ENCODE results near the gene ZNG1A. TPM values are rescaled to one million over a fixed set of nuclear protein-coding genes. Genes with fewer than 3 reads are reported as not detected.
"Not testable (repeated sequence)": the region's sequence is repeated elsewhere in the genome, so short reads cannot be mapped to it uniquely, and the experiment has no call there.

The ZNG1A gene
- total RNA-seq, 4 donors from 2014 or later = 10.3 to 86.4 (median 33.9) TPM

GRCh38 chr9:206481-206880 is 27.6 kb upstream of the ZNG1A start:
- intact Hi-C loops (cut with DNase I; ENCODE audit: low total_unique reads) (no loop called here), in situ Hi-C loops (cut with MboI; ENCODE audit: low pct_ligation_motif_present in 1 of 4, low pct_unique_long_range_greater_than_20kb in 1 of 4, low sequenced_read_pairs in 3 of 4) (no loop called here)
- no peak overlapping the region for H3K4me3 ChIP-seq
- H3K27ac ChIP-seq = no peak overlapping the region
- TF ChIP-seq POLR2A (IDR thresholded peaks at IDR 0.05) (no peak), CTCF (IDR thresholded peaks at IDR 0.05) (no peak)
- 54 to 67% methylated on average over 1 of the region's 1 CpG for WGBS, 2 donors (ENCODE audit: low coverage in 1 of 2)
- DNase-seq = no peak
- H3K9me3 ChIP-seq = no peaks in the 10 kb centered on the region
- no peaks in the 10 kb centered on the region for H3K4me1 ChIP-seq
- H3K36me3 ChIP-seq = no peaks in the 10 kb centered on the region
- no peaks in the 10 kb centered on the region for H3K27me3 ChIP-seq

DNA sequence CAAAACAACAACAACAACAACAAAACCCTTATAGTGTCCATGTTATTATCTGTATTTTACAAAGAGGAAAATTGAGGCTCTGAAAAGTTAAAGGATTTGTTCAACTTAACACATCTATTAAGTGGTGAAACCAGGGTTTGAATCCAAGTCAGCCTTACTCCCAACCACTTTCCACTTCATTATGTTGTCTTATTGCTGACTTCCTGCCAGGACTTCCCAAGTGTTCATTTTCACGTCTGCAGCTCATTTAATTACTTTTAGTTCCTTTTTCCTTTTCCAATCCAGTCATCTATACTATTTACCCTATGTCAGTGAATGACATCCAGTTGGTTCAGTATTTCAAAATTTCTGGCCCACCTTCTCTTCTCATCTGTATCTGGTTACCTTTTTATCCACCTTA is 20.7 kb upstream of the ZNG1A start:
- H3K36me3 ChIP-seq; H3K4me3 ChIP-seq; DNase-seq; H3K27me3 ChIP-seq; H3K9me3 ChIP-seq; in situ Hi-C loops (cut with MboI; ENCODE audit: low pct_ligation_motif_present in 1 of 4, low pct_unique_long_range_greater_than_20kb in 1 of 4, low sequenced_read_pairs in 3 of 4); H3K4me1 ChIP-seq; H3K27ac ChIP-seq; intact Hi-C loops (cut with DNase I; ENCODE audit: low total_unique reads): not testable (repeated sequence)
- 28% methylated on average over 1 of the region's 1 CpG; no CpG with 5 or more reads in 1 of the 2 donors for WGBS, 2 donors (ENCODE audit: low coverage in 1 of 2)

GRCh38 chr9:178140-178825 is 573 bp downstream of the ZNG1A start:
- 0 to 5% methylated on average over 1 to 7 of the region's 23 CpGs for WGBS, 2 donors (ENCODE audit: low coverage in 1 of 2)
- H3K36me3 ChIP-seq; intact Hi-C loops (cut with DNase I; ENCODE audit: low total_unique reads); H3K4me1 ChIP-seq; H3K27me3 ChIP-seq; in situ Hi-C loops (cut with MboI; ENCODE audit: low pct_ligation_motif_present in 1 of 4, low pct_unique_long_range_greater_than_20kb in 1 of 4, low sequenced_read_pairs in 3 of 4); H3K9me3 ChIP-seq: not testable (repeated sequence)
- peak; percentile 19 for DNase-seq
- Histone ChIP-seq H3K4me3 (peak overlapping the region in 3 of 4 donors; percentile 22 to 41 (median 41)), H3K27ac (peak overlapping the region; percentile 43 to 86 (median 70))

DNA sequence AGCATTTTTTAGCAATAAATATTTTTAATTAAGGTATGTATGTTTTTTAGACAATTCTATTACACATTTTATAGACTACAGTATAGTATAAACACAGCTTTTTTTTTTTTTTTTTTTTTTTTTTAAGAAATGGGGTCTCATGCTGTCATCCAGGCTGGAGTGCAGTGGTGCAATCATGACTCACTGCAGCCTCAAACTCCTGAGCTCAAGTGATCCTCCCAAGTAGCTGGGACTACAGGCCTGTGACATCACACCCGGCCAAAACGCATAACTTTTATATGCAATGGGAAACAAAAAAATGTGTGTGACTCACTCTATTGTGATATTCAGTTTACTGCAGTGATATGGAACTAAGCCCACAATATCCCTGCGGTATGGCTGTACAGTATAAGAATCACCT is 9.1 kb downstream of the ZNG1A start:
- H3K27ac ChIP-seq; intact Hi-C loops (cut with DNase I; ENCODE audit: low total_unique reads); H3K27me3 ChIP-seq; H3K36me3 ChIP-seq; H3K4me1 ChIP-seq; H3K9me3 ChIP-seq; H3K4me3 ChIP-seq; in situ Hi-C loops (cut with MboI; ENCODE audit: low pct_ligation_motif_present in 1 of 4, low pct_unique_long_range_greater_than_20kb in 1 of 4, low sequenced_read_pairs in 3 of 4); DNase-seq: not testable (repeated sequence)
- no CpG with 5 or more reads among the region's 3 CpGs for WGBS, 2 donors (ENCODE audit: low coverage in 1 of 2)

- H3K27ac ChIP-seq; H3K36me3 ChIP-seq; H3K4me3 ChIP-seq; H3K4me1 ChIP-seq; DNase-seq; H3K9me3 ChIP-seq; intact Hi-C loops (cut with DNase I; ENCODE audit: low total_unique reads); in situ Hi-C loops (cut with MboI; ENCODE audit: low pct_ligation_motif_present in 1 of 4, low pct_unique_long_range_greater_than_20kb in 1 of 4, low sequenced_read_pairs in 3 of 4); H3K27me3 ChIP-seq: not testable (repeated sequence)
- 80% methylated on average over 1 of the region's 1 CpG; no CpG with 5 or more reads in 1 of the 2 donors for WGBS, 2 donors (ENCODE audit: low coverage in 1 of 2)
Measured at GRCh38 chr9:159871-160270, 19.0 kb downstream of the ZNG1A start.

- in situ Hi-C loops (cut with MboI; ENCODE audit: low pct_ligation_motif_present in 1 of 4, low pct_unique_long_range_greater_than_20kb in 1 of 4, low sequenced_read_pairs in 3 of 4); DNase-seq; H3K4me1 ChIP-seq; H3K4me3 ChIP-seq; H3K27me3 ChIP-seq; H3K36me3 ChIP-seq; H3K9me3 ChIP-seq; H3K27ac ChIP-seq; intact Hi-C loops (cut with DNase I; ENCODE audit: low total_unique reads): not testable (repeated sequence)
Measured at GRCh38 chr9:151173-151572, 27.7 kb downstream of the ZNG1A start.

- in situ Hi-C loops (cut with MboI; ENCODE audit: low pct_ligation_motif_present in 1 of 4, low pct_unique_long_range_greater_than_20kb in 1 of 4, low sequenced_read_pairs in 3 of 4); H3K4me1 ChIP-seq; H3K4me3 ChIP-seq; H3K27me3 ChIP-seq; H3K36me3 ChIP-seq; H3K9me3 ChIP-seq; intact Hi-C loops (cut with DNase I; ENCODE audit: low total_unique reads); H3K27ac ChIP-seq: not testable (repeated sequence)
- 74% methylated on average over 17 of the region's 17 CpGs; no CpG with 5 or more reads in 1 of the 2 donors for WGBS, 2 donors (ENCODE audit: low coverage in 1 of 2)
- DNase-seq = peak; percentile 45
Measured at GRCh38 chr9:139880-140279, 39.0 kb downstream of the ZNG1A start.

- H3K36me3 ChIP-seq; DNase-seq; H3K4me3 ChIP-seq; H3K9me3 ChIP-seq; intact Hi-C loops (cut with DNase I; ENCODE audit: low total_unique reads); in situ Hi-C loops (cut with MboI; ENCODE audit: low pct_ligation_motif_present in 1 of 4, low pct_unique_long_range_greater_than_20kb in 1 of 4, low sequenced_read_pairs in 3 of 4); H3K27ac ChIP-seq: not testable (repeated sequence)
- 46% methylated on average over 30 of the region's 30 CpGs; no CpG with 5 or more reads in 1 of the 2 donors for WGBS, 2 donors (ENCODE audit: low coverage in 1 of 2)
- Histone ChIP-seq H3K27me3 (peaks cover 52% of the 10 kb centered on the region), H3K4me1 (peaks cover 6 to 30% (median 17%) of the 10 kb centered on the region in 4 donors)
Measured at GRCh38 chr9:117995-118467, 60.8 kb downstream of the ZNG1A start, which contains the start of gene FOXD4. Gene FOXD4 (minus strand): TSS chr9:118417. CDS start chr9:118119, 298 bp downstream.

- H3K36me3 ChIP-seq; H3K4me3 ChIP-seq; H3K27ac ChIP-seq; H3K9me3 ChIP-seq; intact Hi-C loops (cut with DNase I; ENCODE audit: low total_unique reads); in situ Hi-C loops (cut with MboI; ENCODE audit: low pct_ligation_motif_present in 1 of 4, low pct_unique_long_range_greater_than_20kb in 1 of 4, low sequenced_read_pairs in 3 of 4); DNase-seq: not testable (repeated sequence)
- WGBS, 2 donors (ENCODE audit: low coverage in 1 of 2) = 20% methylated on average over 1 of the region's 71 CpGs; no CpG with 5 or more reads in 1 of the 2 donors
- Histone ChIP-seq H3K27me3 (peaks cover 59% of the 10 kb centered on the region), H3K4me1 (peaks cover 6 to 30% (median 17%) of the 10 kb centered on the region in 4 donors)
Measured at GRCh38 chr9:117144-117994, 61.5 kb downstream of the ZNG1A start.
